Thymus (tissue), 11 donors: ENCODE data around the gene MAP4. TPM values are rescaled to one million over a fixed set of nuclear protein-coding genes. Genes with fewer than 3 reads are reported as not detected.

Experiments used
- DNase-seq, 9 donors: peaks; one replicate each; pipeline ENCODE4 v3.0.0-alpha.2; 2013; ENCODE audit warnings: low spot score in 9 of 9, low read depth in 6 of 9, missing footprints in 1 of 9
- H3K27ac ChIP-seq, 2 donors: one replicate each; pipeline ENCODE4 v1.5.1; 2013; ENCODE audit warnings: control low read depth in 1 of 2, low read depth in 1 of 2, low read length in 1 of 2, mild to moderate bottlenecking in 1 of 2, moderate library complexity in 1 of 2
- H3K27me3 ChIP-seq, 2 donors: one replicate each; pipeline ENCODE4 v1.5.1; 2013; ENCODE audit warnings: low read length in 1 of 2; ENCODE audit not compliant: control insufficient read depth in 2 of 2, insufficient read depth in 1 of 2
- H3K36me3 ChIP-seq, 2 donors: one replicate each; pipeline ENCODE4 v1.5.1; 2013; ENCODE audit warnings: low read length in 1 of 2, mild to moderate bottlenecking in 1 of 2, moderate library complexity in 1 of 2; ENCODE audit not compliant: control insufficient read depth in 2 of 2, insufficient read depth in 2 of 2
- H3K4me1 ChIP-seq, 2 donors: one replicate each; pipeline ENCODE4 v1.5.1; 2013; ENCODE audit warnings: low read length in 2 of 2; ENCODE audit not compliant: control insufficient read depth in 2 of 2, insufficient read depth in 2 of 2
- H3K4me3 ChIP-seq, 2 donors: one replicate each; pipeline ENCODE4 v1.5.1; 2013; ENCODE audit warnings: low read length in 2 of 2, control low read depth in 1 of 2, mild to moderate bottlenecking in 1 of 2
- H3K9me3 ChIP-seq, 2 donors: one replicate each; pipeline ENCODE4 v1.5.1; 2013; ENCODE audit warnings: low read length in 1 of 2, mild to moderate bottlenecking in 1 of 2; ENCODE audit not compliant: control insufficient read depth in 2 of 2, insufficient read depth in 1 of 2
- WGBS: extraction: QIAGEN DNeasy Blood & Tissue Kit; methylation state at CpG from one replicate; pipeline ENCODE4 v1.1.7; 2013; 5-methylcytosine and 5-hydroxymethylcytosine counted together
- polyA plus RNA-seq: library from polyadenylated mRNA; stranded (reverse); fragments of 200-250 nt; gene quantifications from one replicate; pipeline ENCODE4 v1.2.3, GENCODE V29; 2013
- total RNA-seq: library from RNA; stranded (reverse); fragments of 120-200 nt; gene quantifications from one replicate; pipeline ENCODE4 v1.2.4, GENCODE V29; 2013
- donor health status: healthy.

MAP4 gene
- total and polyA plus RNA-seq, 2 donors: 22.3 to 49.8 TPM

DNA sequence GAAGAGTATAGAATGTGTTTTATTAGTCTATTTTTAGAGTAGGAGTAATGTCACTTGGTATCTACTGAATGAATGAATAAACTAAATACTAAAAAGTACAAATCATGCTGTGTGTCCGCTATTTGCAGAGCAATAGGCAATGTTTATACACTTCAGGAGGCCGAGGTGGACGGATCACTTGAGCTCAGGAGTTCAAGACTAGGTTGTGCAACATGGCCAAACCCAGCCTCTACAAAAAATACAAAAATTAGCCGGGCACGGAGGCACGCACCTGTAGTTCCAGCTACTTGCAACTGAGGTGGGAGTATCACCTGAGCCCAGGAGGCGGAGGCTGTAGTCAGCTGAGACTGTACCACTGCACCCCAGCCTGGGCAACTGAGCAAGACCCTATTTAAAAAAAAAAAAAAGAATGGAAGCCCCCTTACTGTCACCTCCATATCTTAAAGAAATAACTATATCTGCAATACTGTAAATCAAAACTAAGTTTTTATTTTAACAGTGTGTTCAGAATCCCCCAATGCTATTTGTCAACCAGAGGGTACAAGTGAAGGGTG is 114.9 kb downstream of the MAP4 start:
- peaks cover 0 to 9% of the 10 kb centered on the region in 2 donors for H3K36me3 ChIP-seq
- H3K27ac ChIP-seq: no peak overlapping the region
- H3K27me3 ChIP-seq: no peaks in the 10 kb centered on the region
- no peak overlapping the region for H3K4me3 ChIP-seq
- 95% methylated on average over 7 of the region's 7 CpGs for WGBS
- no peaks in the 10 kb centered on the region for H3K9me3 ChIP-seq
- no peak for DNase-seq
- peaks cover 2 to 10% of the 10 kb centered on the region in 2 donors for H3K4me1 ChIP-seq

DNA sequence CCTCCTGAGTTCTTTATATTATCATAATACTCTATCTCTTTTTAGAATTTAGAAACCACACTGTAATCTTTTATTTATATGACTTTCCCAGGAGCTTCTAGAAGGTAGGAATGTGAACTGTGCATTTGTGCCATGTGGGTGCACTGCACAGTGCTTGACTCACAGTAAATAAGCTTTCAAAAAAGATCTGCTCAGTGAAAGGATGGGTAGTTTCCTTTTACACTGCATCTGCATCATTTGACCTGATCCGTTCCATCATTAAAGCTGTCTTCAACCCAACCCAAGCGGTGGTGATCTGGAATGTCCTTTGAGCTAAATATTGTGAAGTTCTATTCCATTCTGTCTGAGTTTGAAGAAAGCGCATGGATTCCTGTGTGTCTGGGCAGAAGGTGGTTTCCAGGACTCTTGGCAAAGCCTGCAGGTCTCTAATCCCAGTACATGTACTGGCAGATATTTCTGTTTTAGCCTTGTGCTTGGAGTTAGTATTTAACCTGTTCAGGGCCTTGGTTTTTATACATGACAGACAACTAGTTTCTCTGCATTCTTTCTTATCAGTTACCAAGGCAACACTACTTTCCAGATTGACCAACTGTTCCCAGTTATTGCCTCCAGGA is 116.6 kb downstream of the MAP4 start:
- no peaks in the 10 kb centered on the region for H3K9me3 ChIP-seq
- peaks cover 2 to 10% of the 10 kb centered on the region in 2 donors for H3K4me1 ChIP-seq
- 90% methylated on average over 3 of the region's 3 CpGs for WGBS
- peak overlapping the region in 1 of 2 donors; percentile 55 for H3K27ac ChIP-seq
- H3K27me3 ChIP-seq: no peaks in the 10 kb centered on the region
- peaks cover 5 to 9% of the 10 kb centered on the region in 2 donors for H3K36me3 ChIP-seq
- peak in 2 of 9 donors; percentile 4 to 25 for DNase-seq
- no peak overlapping the region for H3K4me3 ChIP-seq

DNA sequence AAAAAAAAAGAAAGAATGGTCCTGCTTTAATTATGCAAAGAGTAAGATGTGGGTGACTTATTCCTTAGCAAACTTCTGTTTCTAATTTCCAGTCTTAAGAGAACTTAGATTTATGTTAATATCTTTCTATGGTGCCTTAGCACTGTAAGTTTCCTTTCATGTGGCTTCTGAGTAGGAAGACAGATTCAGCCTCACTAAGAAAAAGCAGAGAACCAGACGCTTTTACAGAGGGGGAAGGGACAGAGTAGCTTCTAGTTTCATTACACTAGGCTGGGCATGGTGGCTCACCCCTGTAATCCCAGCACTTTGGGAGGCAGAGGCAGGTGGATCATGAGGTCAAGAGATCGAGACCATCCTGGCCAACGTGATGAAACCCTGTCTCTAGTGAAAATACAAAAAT is 118.3 kb downstream of the MAP4 start:
- H3K27ac ChIP-seq: no peak overlapping the region
- no peak overlapping the region for H3K4me3 ChIP-seq
- H3K27me3 ChIP-seq: no peaks in the 10 kb centered on the region
- H3K9me3 ChIP-seq: no peaks in the 10 kb centered on the region
- H3K36me3 ChIP-seq: peaks cover 5 to 9% of the 10 kb centered on the region in 2 donors
- peak in 7 of 9 donors; percentile 9 to 63 (median 25) for DNase-seq
- 69% methylated on average over 3 of the region's 3 CpGs for WGBS
- peaks cover 2 to 10% of the 10 kb centered on the region in 2 donors for H3K4me1 ChIP-seq

DNA sequence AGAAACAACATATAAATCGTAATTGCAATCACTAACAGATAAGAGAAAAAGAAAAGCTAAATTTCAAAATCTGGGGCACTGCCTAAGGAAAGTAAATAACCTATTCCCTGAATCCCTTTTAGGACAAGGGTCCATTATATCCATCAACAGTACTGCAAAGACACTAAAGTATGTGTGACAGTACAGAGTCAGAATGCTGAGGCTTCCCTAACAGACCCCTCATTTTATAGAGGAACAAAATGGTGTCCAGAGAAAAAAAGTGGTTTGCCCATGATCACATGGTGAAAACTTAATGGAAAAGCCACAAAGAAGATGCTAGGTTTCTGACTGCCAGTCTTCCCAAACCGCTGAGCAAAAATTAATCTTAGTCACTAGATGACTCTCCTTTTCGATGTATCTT is 119.5 kb downstream of the MAP4 start:
- no peak for DNase-seq
- Histone ChIP-seq H3K27ac (no peak overlapping the region), H3K36me3 (peaks cover 9 to 11% of the 10 kb centered on the region in 2 donors), H3K4me1 (peaks cover 2 to 10% of the 10 kb centered on the region in 2 donors), H3K9me3 (no peaks in the 10 kb centered on the region), H3K4me3 (no peak overlapping the region), H3K27me3 (no peaks in the 10 kb centered on the region)
- 97% methylated on average over 3 of the region's 3 CpGs for WGBS

DNA sequence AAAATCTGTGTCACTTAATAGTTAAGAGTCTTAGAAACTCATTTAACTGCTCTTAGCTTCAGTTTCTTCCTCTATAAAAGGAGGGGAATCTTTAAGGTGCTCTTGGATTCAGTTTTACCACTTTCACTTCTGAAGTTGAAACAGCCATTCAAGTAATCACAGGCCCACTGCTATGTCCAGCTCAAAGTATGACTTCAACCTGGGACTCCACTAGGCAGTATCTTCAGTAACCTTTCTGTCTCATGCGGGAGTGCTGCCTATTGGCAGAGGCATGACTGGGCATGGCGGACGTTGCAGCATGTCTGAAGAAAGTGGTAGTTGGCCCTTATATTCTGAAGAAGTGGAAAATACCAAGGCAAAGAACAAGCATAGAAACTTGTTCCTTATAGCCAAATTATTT is 121.0 kb downstream of the MAP4 start:
- H3K27ac ChIP-seq: no peak overlapping the region
- 99% methylated on average over 3 of the region's 3 CpGs for WGBS
- no peak for DNase-seq
- peaks cover 2 to 17% of the 10 kb centered on the region in 2 donors for H3K4me1 ChIP-seq
- peaks cover 17% of the 10 kb centered on the region in 2 donors for H3K36me3 ChIP-seq
- H3K27me3 ChIP-seq: no peaks in the 10 kb centered on the region
- no peak overlapping the region for H3K4me3 ChIP-seq
- H3K9me3 ChIP-seq: no peaks in the 10 kb centered on the region

DNA sequence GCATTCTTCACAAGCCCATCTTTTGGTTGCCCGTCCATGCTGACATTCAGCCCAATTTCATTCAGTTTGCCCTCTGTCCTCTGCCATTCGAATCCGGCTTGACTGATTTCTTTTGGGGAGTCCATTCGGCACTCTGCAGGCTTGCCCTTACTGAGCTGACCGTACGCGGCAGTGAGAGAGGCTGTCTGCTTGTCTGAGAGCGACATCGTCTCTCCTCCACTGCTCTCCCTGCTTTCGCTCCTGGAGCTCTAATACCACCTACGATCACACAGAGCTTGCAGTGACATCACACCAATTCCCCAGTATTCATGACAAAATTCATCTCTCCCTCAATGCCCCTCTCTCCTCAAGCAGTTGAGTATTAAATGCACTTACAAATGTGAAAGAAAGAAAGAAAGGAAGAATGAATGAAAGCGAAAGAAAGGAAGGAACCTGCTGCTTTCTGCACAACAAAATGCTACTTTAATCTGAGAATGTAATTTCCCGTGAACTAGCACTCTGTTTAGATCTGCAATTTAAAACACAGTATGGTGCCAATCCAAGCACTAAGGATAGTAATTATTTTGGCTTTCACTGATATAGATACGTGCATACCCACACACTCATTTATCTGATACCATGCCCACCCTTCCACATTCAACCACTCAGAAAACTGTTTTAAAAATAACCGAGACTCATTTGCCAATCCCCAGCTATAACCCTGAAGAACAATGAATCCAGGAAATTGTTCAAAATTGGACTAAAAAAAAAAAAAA is 123.8 kb downstream of the MAP4 start:
- no peak for DNase-seq
- 95% methylated on average over 15 of the region's 15 CpGs for WGBS
- Histone ChIP-seq H3K36me3 (peaks cover 13 to 20% of the 10 kb centered on the region in 2 donors), H3K4me3 (no peak overlapping the region), H3K9me3 (no peaks in the 10 kb centered on the region), H3K27ac (no peak overlapping the region), H3K27me3 (no peaks in the 10 kb centered on the region), H3K4me1 (peaks cover 0 to 11% of the 10 kb centered on the region in 2 donors)

DNA sequence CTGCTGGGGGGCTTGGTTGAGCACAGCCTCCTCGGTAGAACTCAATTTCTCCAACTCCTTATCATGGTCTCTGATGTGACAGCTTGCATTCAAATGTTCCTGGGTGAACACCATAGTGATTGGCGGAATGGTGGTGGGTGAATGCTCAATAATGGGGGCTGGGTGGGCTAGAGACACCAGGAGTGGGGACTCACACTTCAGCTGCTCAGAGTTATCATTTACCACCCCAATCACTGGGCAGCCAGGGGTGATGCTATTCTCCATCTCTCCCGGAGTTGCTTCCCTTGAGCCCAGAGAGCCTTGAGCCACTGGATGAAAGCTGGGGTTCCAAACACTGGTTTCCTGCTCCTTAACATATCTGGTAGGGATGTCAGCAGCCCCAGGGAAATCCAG is 124.6 kb downstream of the MAP4 start:
- 96% methylated on average over 3 of the region's 3 CpGs for WGBS
- no peak overlapping the region for H3K27ac ChIP-seq
- peaks cover 13 to 20% of the 10 kb centered on the region in 2 donors for H3K36me3 ChIP-seq

DNA sequence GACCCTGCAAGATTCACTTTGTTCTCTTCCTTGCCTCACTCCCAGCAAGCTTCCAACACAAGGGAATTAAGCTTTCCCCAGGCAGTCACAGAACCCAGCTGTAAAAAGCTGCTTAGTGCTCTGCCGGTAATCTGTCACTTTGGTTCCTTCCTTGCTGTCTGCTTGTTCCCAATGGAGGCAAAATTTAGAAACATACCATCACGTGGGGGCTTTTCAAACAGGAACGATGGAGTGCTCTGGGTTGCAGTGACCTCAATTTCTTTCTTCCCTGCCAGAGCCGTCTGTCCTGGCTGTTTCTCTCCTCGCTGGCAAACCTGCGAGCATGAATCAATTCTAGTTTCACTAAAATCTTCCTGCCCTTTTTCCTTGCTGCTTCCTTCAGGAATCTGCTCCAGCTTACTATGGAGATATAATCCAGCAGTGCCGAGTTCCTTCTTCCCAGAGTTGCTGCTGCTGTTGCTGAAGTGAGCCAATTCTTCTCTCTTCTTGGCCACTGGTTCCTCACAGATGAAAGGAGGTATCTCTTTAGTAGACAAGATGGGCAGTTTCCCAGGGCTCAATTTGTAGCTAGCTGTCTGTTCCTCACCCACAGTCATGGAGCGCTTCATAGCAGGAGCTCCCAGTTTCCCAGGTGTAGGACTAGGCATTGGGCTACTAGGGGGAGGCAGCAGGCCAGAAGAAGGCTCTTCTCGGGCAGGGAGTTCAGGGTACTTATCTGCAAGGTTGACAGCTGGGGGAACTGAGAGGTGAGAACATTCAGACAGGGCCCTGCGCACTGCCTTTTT is 125.2 kb downstream of the MAP4 start:
- H3K4me3 ChIP-seq: no peak overlapping the region
- H3K9me3 ChIP-seq: no peaks in the 10 kb centered on the region
- no peak for DNase-seq
- 93% methylated on average over 10 of the region's 10 CpGs for WGBS
- peaks cover 13 to 20% of the 10 kb centered on the region in 2 donors for H3K36me3 ChIP-seq
- H3K27me3 ChIP-seq: no peaks in the 10 kb centered on the region
- H3K27ac ChIP-seq: no peak overlapping the region
- peaks cover 0 to 11% of the 10 kb centered on the region in 2 donors for H3K4me1 ChIP-seq

More for the DNA sequence above, 124.6 kb downstream of the MAP4 start:
- Histone ChIP-seq H3K27me3 (no peaks in the 10 kb centered on the region), H3K9me3 (no peaks in the 10 kb centered on the region), H3K4me1 (peaks cover 0 to 11% of the 10 kb centered on the region in 2 donors), H3K4me3 (no peak overlapping the region)
- DNase-seq: no peak
